ENCODE results near the gene MBD3L2. TPM values are rescaled to one million over a fixed set of nuclear protein-coding genes. Genes with fewer than 3 reads are reported as not detected.

Gene MBD3L2
- total and polyA plus RNA-seq, 5 experiments from 2014 or later = not detected

- DNase-seq (no peak), ATAC-seq (no peak)
- Mint-ChIP-seq H3K9me3 (peaks cover 0 to 2% (median 0%) of the 10 kb centered on the region in 9 donors), H3K27ac (peak overlapping the region in 1 of 10 donors; percentile 61), H3K4me1 (peaks cover 9 to 25% (median 21%) of the 10 kb centered on the region in 4 donors), H3K4me3 (peak overlapping the region in 1 of 10 donors; percentile 36), H3K36me3 (peaks cover 5 to 26% (median 5%) of the 10 kb centered on the region in 3 donors), H3K27me3 (no peaks in the 10 kb centered on the region)
- POLR2A ChIA-PET = interaction anchor here (0.6 kb wide), 1 partner anchor 115 kb away, joined by 4 read pairs; no protein-coding TSS in a partner anchor
These were observed 18.6 kb downstream of the MBD3L2 start for GRCh38 chr19:7067716-7068115.

- no peak for ATAC-seq
- Mint-ChIP-seq H3K36me3 (peaks cover 6 to 30% (median 11%) of the 10 kb centered on the region in 3 donors), H3K4me1 (peaks cover 9 to 26% (median 22%) of the 10 kb centered on the region in 4 donors), H3K9me3 (peaks cover 0 to 2% (median 0%) of the 10 kb centered on the region in 9 donors), H3K27ac (peak overlapping the region; percentile 82 to 97 (median 96)), H3K4me3 (peak overlapping the region; percentile 87 to 98 (median 96)), H3K27me3 (no peaks in the 10 kb centered on the region)
- no peak for DNase-seq
- POLR2A ChIA-PET = interaction anchor here (0.5 to 2.3 kb wide), 12 partner anchors 15 to 707 kb away, joined by 3 to 50 read pairs (median 6); partner anchors contain the start of genes ALKBH7, ARHGEF18, CLPP and KHSRP
These were observed 19.5 kb downstream of the MBD3L2 start for GRCh38 chr19:7068599-7068998.

GRCh38 chr19:7069042-7069903, 20.2 kb downstream of the MBD3L2 start, which contains the start of gene ZNF557:
Gene ZNF557, plus strand, starts transcription at chr19:7069703. Its CDS starts 5,372 bp downstream, at chr19:7075075.
- peaks cover 9 to 29% (median 23%) of the 10 kb centered on the region in 4 donors for H3K4me1 Mint-ChIP-seq
- ATAC-seq = peak; percentile 93 to 95
- peak within 1 kb of the TSS; percentile 87 to 98 (median 96) for H3K4me3 Mint-ChIP-seq
- H3K27ac Mint-ChIP-seq = peak within 1 kb of the TSS; percentile 82 to 97 (median 96)
- peak; percentile 98 to 100 (median 99) for DNase-seq
- POLR2A ChIA-PET = interaction anchor here (0.5 to 2.3 kb wide), 18 partner anchors 9 to 834 kb away, joined by 3 to 50 read pairs (median 6); partner anchors contain the start of genes ALKBH7, ARHGEF18, CLPP and KHSRP
- H3K9me3 Mint-ChIP-seq = peaks cover 0 to 7% (median 0%) of the 10 kb centered on the region in 9 donors
- H3K27me3 Mint-ChIP-seq = no peaks in the 10 kb centered on the region
- peaks cover 6 to 37% (median 15%) of the 10 kb centered on the region in 3 donors for H3K36me3 Mint-ChIP-seq

GRCh38 chr19:7069904-7070226, 20.7 kb downstream of the MBD3L2 start:
- DNase-seq (peak in 1 of 10 donors; percentile 9), ATAC-seq (peak; percentile 16 to 34)
- Mint-ChIP-seq H3K27ac (peak overlapping the region; percentile 82 to 97 (median 96)), H3K4me3 (peak overlapping the region; percentile 87 to 98 (median 96)), H3K9me3 (peaks cover 0 to 10% (median 0%) of the 10 kb centered on the region in 9 donors), H3K27me3 (no peaks in the 10 kb centered on the region), H3K4me1 (peaks cover 11 to 31% (median 23%) of the 10 kb centered on the region in 4 donors), H3K36me3 (peaks cover 6 to 42% (median 18%) of the 10 kb centered on the region in 3 donors)
- POLR2A ChIA-PET = interaction anchor here (0.7 to 2.3 kb wide), 17 partner anchors 8 to 1357 kb away, joined by 3 to 50 read pairs (median 6); partner anchors contain the start of genes ALKBH7, ARHGEF18, CLPP and KHSRP

- DNase-seq = no peak
- POLR2A ChIA-PET = interaction anchor here (0.7 to 0.9 kb wide), 2 partner anchors 14 to 358 kb away, joined by 3 read pairs; no protein-coding TSS in a partner anchor
- H3K9me3 Mint-ChIP-seq = peaks cover 0 to 28% (median 3%) of the 10 kb centered on the region in 9 donors
These were observed 23.4 kb downstream of the MBD3L2 start for GRCh38 chr19:7072541-7072940.

GRCh38 chr19:7074705-7075282, 25.7 kb downstream of the MBD3L2 start:
- no peak for ATAC-seq
- H3K36me3 Mint-ChIP-seq = peaks cover 28 to 88% (median 65%) of the 10 kb centered on the region in 3 donors
- peaks cover 0 to 49% (median 21%) of the 10 kb centered on the region in 9 donors for H3K9me3 Mint-ChIP-seq
- POLR2A ChIA-PET = interaction anchor here (0.7 kb wide), 1 partner anchor 72 kb away, joined by 3 read pairs; no protein-coding TSS in a partner anchor
- DNase-seq = no peak
- peaks cover 8 to 29% (median 15%) of the 10 kb centered on the region in 4 donors for H3K4me1 Mint-ChIP-seq
- H3K27ac Mint-ChIP-seq = no peak overlapping the region
- peak overlapping the region in 1 of 10 donors; percentile 17 for H3K4me3 Mint-ChIP-seq
- H3K27me3 Mint-ChIP-seq = no peaks in the 10 kb centered on the region

More at GRCh38 chr19:7072541-7072940, 23.4 kb downstream of the MBD3L2 start:
- H3K27me3 Mint-ChIP-seq = no peaks in the 10 kb centered on the region
- peaks cover 8 to 69% (median 43%) of the 10 kb centered on the region in 3 donors for H3K36me3 Mint-ChIP-seq
- no peak for ATAC-seq
- H3K4me1 Mint-ChIP-seq = peaks cover 13 to 31% (median 23%) of the 10 kb centered on the region in 4 donors
- H3K27ac Mint-ChIP-seq = peak overlapping the region in 6 of 10 donors; percentile 40 to 81 (median 68)
- peak overlapping the region; percentile 17 to 72 (median 54) for H3K4me3 Mint-ChIP-seq

- DNase-seq = no peak
- H3K9me3 Mint-ChIP-seq = peaks cover 0 to 63% (median 23%) of the 10 kb centered on the region in 9 donors
- peak overlapping the region in 1 of 10 donors; percentile 40 for H3K27ac Mint-ChIP-seq
- H3K27me3 Mint-ChIP-seq = no peaks in the 10 kb centered on the region
- POLR2A ChIA-PET = interaction anchor here (0.6 to 0.7 kb wide), 3 partner anchors 338 to 776 kb away, joined by 3 to 6 read pairs (median 4); no protein-coding TSS in a partner anchor
- peaks cover 37 to 92% (median 79%) of the 10 kb centered on the region in 3 donors for H3K36me3 Mint-ChIP-seq
- no peak for ATAC-seq
- H3K4me1 Mint-ChIP-seq = peaks cover 7 to 19% (median 11%) of the 10 kb centered on the region in 4 donors
- H3K4me3 Mint-ChIP-seq = no peak overlapping the region
These were observed 27.0 kb downstream of the MBD3L2 start for GRCh38 chr19:7076151-7076550.

GRCh38 chr19:7078008-7078407, 28.9 kb downstream of the MBD3L2 start:
- Mint-ChIP-seq H3K27ac (peak overlapping the region in 1 of 10 donors; percentile 13), H3K9me3 (peaks cover 0 to 79% (median 33%) of the 10 kb centered on the region in 9 donors), H3K4me3 (peak overlapping the region in 3 of 10 donors; percentile 12 to 39 (median 33)), H3K4me1 (peaks cover 0 to 10% (median 5%) of the 10 kb centered on the region in 4 donors), H3K27me3 (no peaks in the 10 kb centered on the region), H3K36me3 (peaks cover 42 to 96% (median 90%) of the 10 kb centered on the region in 3 donors)
- DNase-seq = no peak
- no peak for ATAC-seq
- POLR2A ChIA-PET = interaction anchor here (1.0 to 1.4 kb wide), 3 partner anchors 8 to 22 kb away, joined by 3 to 6 read pairs (median 5); partner anchors contain the start of gene ZNF557

GRCh38 chr19:7083076-7083956, 34.2 kb downstream of the MBD3L2 start:
- peak in 2 of 10 donors; percentile 13 to 30 for DNase-seq
- Mint-ChIP-seq H3K27ac (peak overlapping the region in 1 of 10 donors; percentile 20), H3K4me3 (peak overlapping the region in 1 of 10 donors; percentile 25)

GRCh38 chr19:7088999-7089398, 39.9 kb downstream of the MBD3L2 start:
- no peaks in the 10 kb centered on the region for H3K27me3 Mint-ChIP-seq
- H3K36me3 Mint-ChIP-seq = peaks cover 20 to 58% (median 31%) of the 10 kb centered on the region in 3 donors
- no peak for DNase-seq
- ATAC-seq = no peak
- H3K9me3 Mint-ChIP-seq = peaks cover 0 to 94% (median 25%) of the 10 kb centered on the region in 9 donors
- H3K27ac Mint-ChIP-seq = peak overlapping the region in 1 of 10 donors; percentile 65
- H3K4me1 Mint-ChIP-seq = peaks cover 0 to 14% (median 8%) of the 10 kb centered on the region in 4 donors
- peak overlapping the region in 5 of 10 donors; percentile 4 to 48 (median 40) for H3K4me3 Mint-ChIP-seq
- POLR2A ChIA-PET = no interaction called here

More at GRCh38 chr19:7083076-7083956, 34.2 kb downstream of the MBD3L2 start:
- peaks cover 52 to 80% (median 72%) of the 10 kb centered on the region in 3 donors for H3K36me3 Mint-ChIP-seq
- H3K27me3 Mint-ChIP-seq = no peaks in the 10 kb centered on the region
- H3K4me1 Mint-ChIP-seq = peaks cover 0 to 6% (median 3%) of the 10 kb centered on the region in 4 donors
- POLR2A ChIA-PET = interaction anchor here (0.6 to 1.7 kb wide), 2 partner anchors 14 to 748 kb away, joined by 4 to 10 read pairs; partner anchors contain the start of gene ZNF557
- peaks cover 0 to 96% (median 39%) of the 10 kb centered on the region in 9 donors for H3K9me3 Mint-ChIP-seq
- no peak for ATAC-seq

Data from naive thymus-derived CD8-positive, alpha-beta T cell (primary cell).